Measurements from ENCODE around the gene ADK. TPM values are rescaled to one million over a fixed set of nuclear protein-coding genes. Genes with fewer than 3 reads are reported as not detected.

Gene ADK
- total and polyA plus RNA-seq, 2 donors (not counting 3 experiments of a cell fraction or from before 2014, with no cell fraction given), result 11.7 to 46.5 TPM

DNA sequence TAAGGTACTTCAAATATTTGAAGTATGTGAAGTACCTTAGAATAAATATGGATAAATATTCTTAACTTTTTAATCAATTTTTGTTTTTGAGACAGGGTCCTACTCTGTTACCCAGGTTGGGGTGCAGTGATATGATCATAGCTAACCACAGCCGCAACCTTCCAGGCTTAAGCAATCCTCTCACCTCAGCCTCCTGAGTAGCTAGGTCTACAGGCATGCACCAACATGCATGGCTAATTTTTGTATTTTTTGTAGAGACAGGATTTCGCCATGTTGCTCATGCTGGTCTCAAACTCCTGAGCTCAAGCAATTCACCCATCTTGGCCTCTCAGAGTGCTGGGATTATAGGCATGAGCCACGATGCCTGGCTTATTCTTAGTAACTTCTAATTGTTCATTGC is 555.9 kb downstream of the ADK start:
- no peaks in the 10 kb centered on the region for H3K9me3 ChIP-seq (replicated peaks; ENCODE audit: control insufficient read depth, insufficient read depth, low read length)
- POLR2A ChIA-PET, result no interaction called here
- H3K27ac ChIP-seq (ENCODE audit: insufficient read depth, low read depth, low read length), result no peak overlapping the region
- dilution Hi-C loops (cut with MboI; ENCODE audit: extremely low pct_ligation_motif_present, low sequenced_read_pairs), result no loop called here
- no peaks in the 10 kb centered on the region for H4K20me1 ChIP-seq (replicated peaks; ENCODE audit: control insufficient read depth, extremely low read depth, insufficient read depth, low read length)
- H3K36me3 ChIP-seq (ENCODE audit: control insufficient read depth in 2 of 2, extremely low read depth in 1 of 2, insufficient read depth in 2 of 2, low read length in 2 of 2), result no peaks in the 10 kb centered on the region
- no peak overlapping the region for H3K4me2 ChIP-seq (ENCODE audit: insufficient read depth, low read length)
- DNase-seq (ENCODE audit: low read depth, low spot score) (no peak), FAIRE-seq (no peak)
- H3K4me1 ChIP-seq (ENCODE audit: control insufficient read depth, extremely low read depth, insufficient read depth, low read length), result no peaks in the 10 kb centered on the region
- H2AFZ ChIP-seq (ENCODE audit: low read depth, low read length), result no peak overlapping the region
- CTCF ChIA-PET, result no interaction called here
- H3K27me3 ChIP-seq (ENCODE audit: control insufficient read depth in 2 of 2, insufficient read depth in 2 of 2, low read length in 2 of 2), result no peaks in the 10 kb centered on the region
- H3K9ac ChIP-seq (replicated peaks; ENCODE audit: extremely low read depth, insufficient read depth, low read length), result no peak overlapping the region
- H3K9me1 ChIP-seq (replicated peaks; ENCODE audit: control insufficient read depth, extremely low read depth, insufficient read depth, low read length), result no peaks in the 10 kb centered on the region
- H3K4me3 ChIP-seq (replicated peaks in 1 of 3; ENCODE audit: insufficient read depth in 1 of 3, low read depth in 1 of 3, low read length in 3 of 3), result no peak overlapping the region
- intact Hi-C loops (cut with micrococcal nuclease), result no loop called here
- TF ChIP-seq MYC (IDR thresholded peaks at IDR 0.05; ENCODE audit: low read depth, low read length), result no peak
- TF ChIP-seq, protein P1, sequence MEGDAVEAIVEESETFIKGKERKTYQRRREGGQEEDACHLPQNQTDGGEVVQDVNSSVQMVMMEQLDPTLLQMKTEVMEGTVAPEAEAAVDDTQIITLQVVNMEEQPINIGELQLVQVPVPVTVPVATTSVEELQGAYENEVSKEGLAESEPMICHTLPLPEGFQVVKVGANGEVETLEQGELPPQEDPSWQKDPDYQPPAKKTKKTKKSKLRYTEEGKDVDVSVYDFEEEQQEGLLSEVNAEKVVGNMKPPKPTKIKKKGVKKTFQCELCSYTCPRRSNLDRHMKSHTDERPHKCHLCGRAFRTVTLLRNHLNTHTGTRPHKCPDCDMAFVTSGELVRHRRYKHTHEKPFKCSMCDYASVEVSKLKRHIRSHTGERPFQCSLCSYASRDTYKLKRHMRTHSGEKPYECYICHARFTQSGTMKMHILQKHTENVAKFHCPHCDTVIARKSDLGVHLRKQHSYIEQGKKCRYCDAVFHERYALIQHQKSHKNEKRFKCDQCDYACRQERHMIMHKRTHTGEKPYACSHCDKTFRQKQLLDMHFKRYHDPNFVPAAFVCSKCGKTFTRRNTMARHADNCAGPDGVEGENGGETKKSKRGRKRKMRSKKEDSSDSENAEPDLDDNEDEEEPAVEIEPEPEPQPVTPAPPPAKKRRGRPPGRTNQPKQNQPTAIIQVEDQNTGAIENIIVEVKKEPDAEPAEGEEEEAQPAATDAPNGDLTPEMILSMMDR (IDR thresholded peaks at IDR 0.05; ENCODE audit: extremely low read depth in 1 of 2, insufficient read depth in 1 of 2, low read depth in 1 of 2, low read length in 2 of 2), result no peak
- BruUV-seq (replicated peaks), result no TSS peak
- no peaks in the 10 kb centered on the region for H3K79me2 ChIP-seq (ENCODE audit: control insufficient read depth, insufficient read depth, low read length)

DNA sequence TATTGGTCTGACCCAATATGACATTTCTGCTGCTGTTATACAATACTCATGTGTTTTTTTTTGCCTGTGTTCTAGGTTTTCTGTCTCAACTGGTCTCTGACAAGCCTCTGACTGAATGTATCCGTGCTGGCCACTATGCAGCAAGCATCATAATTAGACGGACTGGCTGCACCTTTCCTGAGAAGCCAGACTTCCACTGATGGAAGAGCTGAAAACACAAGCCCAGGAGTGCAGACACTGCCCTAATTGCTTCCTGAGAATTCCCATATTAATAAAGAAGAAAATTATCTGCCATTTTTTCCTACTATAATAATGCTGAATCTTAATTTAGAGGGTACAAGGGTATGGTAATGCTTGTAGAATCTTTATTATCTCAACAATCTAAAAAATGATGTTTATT is 557.2 kb downstream of the ADK start:
- no peaks in the 10 kb centered on the region for H3K9me3 ChIP-seq (replicated peaks; ENCODE audit: control insufficient read depth, insufficient read depth, low read length)
- no peak overlapping the region for H3K4me3 ChIP-seq (replicated peaks in 1 of 3; ENCODE audit: insufficient read depth in 1 of 3, low read depth in 1 of 3, low read length in 3 of 3)
- ChIA-PET CTCF (interaction anchor here (0.6 kb wide), 1 partner anchor 18 kb away, joined by 3 read pairs; no protein-coding TSS in a partner anchor), POLR2A (interaction anchor here (0.6 kb wide), 1 partner anchor 10 kb away, joined by 4 read pairs; no protein-coding TSS in a partner anchor)
- no peaks in the 10 kb centered on the region for H3K79me2 ChIP-seq (ENCODE audit: control insufficient read depth, insufficient read depth, low read length)
- H2AFZ ChIP-seq (ENCODE audit: low read depth, low read length), result no peak overlapping the region
- H3K9ac ChIP-seq (replicated peaks; ENCODE audit: extremely low read depth, insufficient read depth, low read length), result no peak overlapping the region
- dilution Hi-C loops (cut with MboI; ENCODE audit: extremely low pct_ligation_motif_present, low sequenced_read_pairs) (no loop called here), intact Hi-C loops (cut with micrococcal nuclease) (no loop called here)
- no peaks in the 10 kb centered on the region for H3K27me3 ChIP-seq (ENCODE audit: control insufficient read depth in 2 of 2, insufficient read depth in 2 of 2, low read length in 2 of 2)
- DNase-seq (ENCODE audit: low read depth, low spot score) (no peak), FAIRE-seq (no peak)
- no peaks in the 10 kb centered on the region for H4K20me1 ChIP-seq (replicated peaks; ENCODE audit: control insufficient read depth, extremely low read depth, insufficient read depth, low read length)
- TF ChIP-seq, protein P2, sequence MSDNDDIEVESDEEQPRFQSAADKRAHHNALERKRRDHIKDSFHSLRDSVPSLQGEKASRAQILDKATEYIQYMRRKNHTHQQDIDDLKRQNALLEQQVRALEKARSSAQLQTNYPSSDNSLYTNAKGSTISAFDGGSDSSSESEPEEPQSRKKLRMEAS (IDR thresholded peaks at IDR 0.05; ENCODE audit: insufficient read depth, insufficient read length), result no peak
- TF ChIP-seq GATA2 (IDR thresholded peaks at IDR 0.05; ENCODE audit: insufficient read depth, insufficient read length, low read depth, low read length) (no peak), MYC (IDR thresholded peaks at IDR 0.05; ENCODE audit: low read depth, low read length) (no peak), FOS (IDR thresholded peaks at IDR 0.05; ENCODE audit: borderline replicate concordance, insufficient read depth, low read length) (no peak), POLR2AphosphoS5 (IDR thresholded peaks at IDR 0.05; ENCODE audit: insufficient read depth, low read depth, low read length) (no peak), POLR2A (IDR thresholded peaks at IDR 0.05; ENCODE audit: low read depth, low read length) (no peak), JUN (IDR thresholded peaks at IDR 0.05; ENCODE audit: borderline replicate concordance, insufficient read depth, insufficient read length, low read depth) (no peak), EZH2 (IDR thresholded peaks at IDR 0.05; ENCODE audit: borderline replicate concordance, low read depth, low read length, severe bottlenecking) (no peak)
- TF ChIP-seq, protein P1 (IDR thresholded peaks at IDR 0.05; ENCODE audit: extremely low read depth in 1 of 2, insufficient read depth in 1 of 2, low read depth in 1 of 2, low read length in 2 of 2), result no peak
- H3K9me1 ChIP-seq (replicated peaks; ENCODE audit: control insufficient read depth, extremely low read depth, insufficient read depth, low read length), result no peaks in the 10 kb centered on the region
- BruUV-seq (replicated peaks), result no TSS peak
- no peak overlapping the region for H3K4me2 ChIP-seq (ENCODE audit: insufficient read depth, low read length)
- no peaks in the 10 kb centered on the region for H3K4me1 ChIP-seq (ENCODE audit: control insufficient read depth, extremely low read depth, insufficient read depth, low read length)
- H3K27ac ChIP-seq (ENCODE audit: insufficient read depth, low read depth, low read length), result no peak overlapping the region
- H3K36me3 ChIP-seq (ENCODE audit: control insufficient read depth in 2 of 2, extremely low read depth in 1 of 2, insufficient read depth in 2 of 2, low read length in 2 of 2), result no peaks in the 10 kb centered on the region

All from endothelial cell of umbilical vein (primary cell).